HG02938 (cell line): ENCODE measurements around the gene GDF11.

ENCODE experiments used
- ATAC-seq: cut with Tn5 transposase; IDR thresholded peaks from one replicate; pipeline ENCODE4 v1.9.1; 2021; ENCODE audit warnings: mild to moderate bottlenecking, moderate library complexity; ENCODE audit not compliant: unreplicated experiment

The GDF11 gene

GRCh38 chr12:55706568-55707218 is 36.2 kb upstream of the GDF11 start:
- ATAC-seq, result no peak

GRCh38 chr12:55707219-55707671 is 35.7 kb upstream of the GDF11 start:
- ATAC-seq, result no peak

- ATAC-seq, result no peak
Measured at GRCh38 chr12:55707841-55708694, 34.9 kb upstream of the GDF11 start, which contains the start of gene ITGA7. ITGA7 (minus strand) TSS chr12:55707904; CDS start chr12:55707682, 222 bp downstream.

GRCh38 chr12:55708695-55709233 is 34.2 kb upstream of the GDF11 start:
- no peak for ATAC-seq

GRCh38 chr12:55711786-55712553 is 31.0 kb upstream of the GDF11 start:
- no peak for ATAC-seq

GRCh38 chr12:55712700-55713415 is 30.1 kb upstream of the GDF11 start:
- ATAC-seq, result no peak

- no peak for ATAC-seq
Measured at GRCh38 chr12:55713721-55714120, 29.2 kb upstream of the GDF11 start.

GRCh38 chr12:55715169-55715764 is 27.7 kb upstream of the GDF11 start:
- ATAC-seq, result no peak

- ATAC-seq, result peak; percentile 84
Measured at GRCh38 chr12:55715833-55716581, 26.9 kb upstream of the GDF11 start, which contains the start of gene BLOC1S1. BLOC1S1 (plus strand) TSS chr12:55716046; CDS start chr12:55716052, 6 bp downstream.

GRCh38 chr12:55716582-55716957 is 26.4 kb upstream of the GDF11 start:
- ATAC-seq, result no peak

- ATAC-seq, result no peak
Measured at GRCh38 chr12:55717011-55718007, 25.6 kb upstream of the GDF11 start.

GRCh38 chr12:55718015-55718414 is 24.9 kb upstream of the GDF11 start:
- no peak for ATAC-seq

GRCh38 chr12:55718624-55719275 is 24.2 kb upstream of the GDF11 start:
- no peak for ATAC-seq

- ATAC-seq, result no peak
Measured at GRCh38 chr12:55719371-55719770, 23.6 kb upstream of the GDF11 start.

GRCh38 chr12:55720071-55720564 is 22.8 kb upstream of the GDF11 start, which contains the start of gene RDH5:
RDH5 (plus strand) TSS chr12:55720393; CDS start chr12:55721185, 792 bp downstream.
- ATAC-seq, result no peak

- no peak for ATAC-seq
Measured at GRCh38 chr12:55720894-55721444, 22.0 kb upstream of the GDF11 start.
